Spleen (tissue), 11 donors: Measurements from ENCODE around the gene PDE4A. TPM values are rescaled to one million over a fixed set of nuclear protein-coding genes. Genes with fewer than 3 reads are reported as not detected.

Experiments used
- DNase-seq: peaks from one replicate; pipeline ENCODE4 v3.0.0-alpha.2; 2020
- H3K27ac ChIP-seq, 8 donors: fragments of 200-600 bp; sonication (generic) in 7 of 8; 1 replicate in 4 of 8; 2 replicates in 4 of 8; pipeline versions ENCODE4 v1.5.0 to v1.8.0; 2016 to 2021; ENCODE audit warnings: inconsistent platforms in 4 of 8, mild to moderate bottlenecking in 4 of 8, moderate library complexity in 1 of 8
- H3K27me3 ChIP-seq, 7 donors: fragments of 200-600 bp; sonication (generic) in 6 of 7; replicated peaks in 1 of 7; 1 replicate in 4 of 7; 2 replicates in 3 of 7; pipeline versions ENCODE4 v1.5.0 to v1.8.0; 2016 to 2021; ENCODE audit warnings: inconsistent platforms in 3 of 7, mild to moderate bottlenecking in 1 of 7
- H3K36me3 ChIP-seq, 6 donors: fragments of 200-600 bp; sonication (generic) in 5 of 6; 1 replicate in 4 of 6; 2 replicates in 2 of 6; pipeline versions ENCODE4 v1.5.0 to v1.8.0; 2016 to 2021; ENCODE audit warnings: inconsistent platforms in 2 of 6
- H3K4me1 ChIP-seq, 6 donors: fragments of 200-600 bp; sonication (generic) in 5 of 6; 1 replicate in 3 of 6; 2 replicates in 3 of 6; pipeline versions ENCODE4 v1.5.0 to v1.8.0; 2016 to 2021; ENCODE audit warnings: inconsistent platforms in 3 of 6
- H3K4me3 ChIP-seq, 8 donors: fragments of 200-600 bp; sonication (generic) in 7 of 8; 1 replicate in 4 of 8; 2 replicates in 4 of 8; pipeline versions ENCODE4 v1.5.0 to v1.8.0; 2016 to 2021; ENCODE audit warnings: inconsistent platforms in 4 of 8, mild to moderate bottlenecking in 4 of 8, moderate library complexity in 2 of 8
- H3K9me3 ChIP-seq, 8 donors: fragments of 200-600 bp; sonication (generic) in 7 of 8; 1 replicate in 4 of 8; 2 replicates in 4 of 8; pipeline versions ENCODE4 v1.5.0 to v1.8.0; 2016 to 2021; ENCODE audit warnings: inconsistent platforms in 4 of 8
- CTCF ChIP-seq, 11 experiments: fragments of 200-600 bp in 7 of 11; fragments of 450-650 bp in 4 of 11; sonication (generic) in 4 of 11; IDR thresholded peaks in 8 of 11; conservative IDR thresholded peaks in 3 of 11; 1 replicate in 7 of 11; 2 replicates in 4 of 11; pipeline versions ENCODE4 v1.4.0 to v1.8.0; 2016 to 2021; ENCODE audit warnings: antibody characterized with exemption in 11 of 11, inconsistent platforms in 4 of 11, mild to moderate bottlenecking in 1 of 11
- POLR2A ChIP-seq, 3 donors: fragments of 450-650 bp; IDR thresholded peaks; one replicate each; pipeline ENCODE4 v1.5.1; 2017; ENCODE audit warnings: antibody characterized with exemption in 3 of 3, mild to moderate bottlenecking in 1 of 3
- POLR2AphosphoS5 ChIP-seq, 3 donors: sonication (generic); formaldehyde crosslinking; IDR thresholded peaks; one replicate each; pipeline ENCODE4 v1.5.1; 2017; ENCODE audit warnings: antibody characterized with exemption in 3 of 3
- WGBS, 5 donors: extraction: QIAGEN DNeasy Blood & Tissue Kit in 3 of 5; methylation state at CpG; one replicate each; pipeline versions ENCODE4 v1.1.5 to v1.1.7; 2013 to 2018; 5-methylcytosine and 5-hydroxymethylcytosine counted together
- intact Hi-C: fragments of 100-400 bp; cut with DNase I; formaldehyde crosslinking; loops from one replicate; pipeline ENCODE4 v1.15.0; 2023; ENCODE audit warnings: low total_unique reads
- polyA plus RNA-seq, 3 donors: library from polyadenylated mRNA; stranded (reverse); fragments of 200-250 nt; gene quantifications; one replicate each; pipeline ENCODE4 v1.2.1, GENCODE V29; 2013
- total RNA-seq, 7 donors: library from RNA; depleted of rRNA in 3 of 7; stranded (reverse); fragments of >200 nt in 3 of 7; fragmentation: NEBNext Ultra II Directional in 4 of 7; extraction: Animal tissue kit (Norgen Biotek cat#: 25700) in 4 of 7; gene quantifications; one replicate each; pipeline versions ENCODE4 v1.1.0 to v1.2.1, GENCODE V29; 2016 to 2021
- donor health status: healthy with polysubstance abuse.
- donor health status: DM: no; HTN: no; CAD: no; lungs with moderate emphysema.
- donor health status: DM: no; HTN: no; CAD: no.
- donor health status: Bipolar disorder and iron deficiency.
- donor health status: healthy.
- donor health status: DM: no; HTN: no; CAD: no.
- donor health status: DM: yes; HTN: yes; CAD: no.

The PDE4A gene
- total and polyA plus RNA-seq, 10 donors: 2.1 to 17.3 (median 12.7) TPM

DNA sequence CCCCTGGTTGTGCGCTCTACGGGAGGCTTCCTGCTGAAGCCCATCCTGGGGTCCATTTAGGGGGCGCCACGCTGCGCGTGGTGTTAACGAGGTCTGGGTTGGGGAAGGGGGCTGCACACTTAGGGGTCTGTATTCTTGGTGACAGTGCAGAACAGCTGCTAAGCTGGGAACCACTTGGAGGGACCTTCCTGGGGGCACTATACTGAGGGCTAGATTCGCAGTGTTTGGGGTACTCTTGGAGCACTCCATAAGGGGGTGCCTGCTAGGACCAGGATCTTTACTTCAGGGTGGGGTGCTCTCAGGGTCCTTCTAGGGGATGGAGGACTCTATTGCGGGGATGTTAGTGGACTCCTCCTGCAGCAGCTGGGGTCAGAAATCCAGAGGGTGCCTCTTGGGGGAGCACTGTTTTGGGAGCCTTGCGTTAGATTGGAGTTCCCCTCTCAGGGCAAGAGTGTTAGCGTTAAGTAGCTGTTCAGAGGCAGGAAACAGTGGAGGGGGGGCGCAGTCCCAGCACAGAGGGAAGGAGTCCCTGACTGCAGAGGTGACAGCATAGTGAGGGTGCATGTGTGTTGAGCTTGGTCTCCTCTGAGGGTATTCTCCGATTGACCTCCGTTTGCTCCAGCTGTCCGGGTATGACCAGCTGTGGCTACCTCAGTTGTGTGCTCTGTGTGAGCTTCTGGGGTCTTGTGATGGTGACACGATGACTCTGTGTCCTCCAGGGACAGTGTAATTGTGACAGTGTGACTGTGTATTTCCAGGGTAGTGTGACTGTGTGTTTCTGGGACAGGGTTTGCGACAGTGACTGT lies 1.1 kb downstream of the PDE4A start:
- intact Hi-C loops: no loop called here
- peaks cover 9 to 100% (median 65%) of the 10 kb centered on the region in 7 donors for H3K27me3 ChIP-seq

GRCh38 chr19:10422046-10422461 lies 1.7 kb downstream of the PDE4A start:
- Histone ChIP-seq H3K4me3 (no peak overlapping the region), H3K27me3 (peaks cover 9 to 100% (median 59%) of the 10 kb centered on the region in 7 donors), H3K9me3 (no peaks in the 10 kb centered on the region), H3K27ac (no peak overlapping the region), H3K36me3 (no peaks in the 10 kb centered on the region), H3K4me1 (peaks cover 39 to 97% (median 76%) of the 10 kb centered on the region in 6 donors)
- TF ChIP-seq CTCF (IDR thresholded peaks at IDR 0.05 in 8 of 11, conservative IDR thresholded peaks at IDR 0.05 in 3 of 11) (no peak), POLR2A (IDR thresholded peaks at IDR 0.05) (no peak), POLR2AphosphoS5 (IDR thresholded peaks at IDR 0.05) (no peak)
- intact Hi-C loops: no loop called here
- DNase-seq: no peak
- 25 to 51% (median 49%) methylated on average over 4 of the region's 4 CpGs for WGBS, 5 donors

More for the DNA sequence above, 1.1 kb downstream of the PDE4A start:
- Histone ChIP-seq H3K9me3 (no peaks in the 10 kb centered on the region), H3K36me3 (no peaks in the 10 kb centered on the region), H3K4me3 (peak overlapping the region in 4 of 8 donors; percentile 4 to 64 (median 28)), H3K27ac (no peak overlapping the region), H3K4me1 (peaks cover 39 to 97% (median 81%) of the 10 kb centered on the region in 6 donors)
- TF ChIP-seq CTCF (IDR thresholded peaks at IDR 0.05 in 8 of 11, conservative IDR thresholded peaks at IDR 0.05 in 3 of 11) (peak in 2 of 11 experiments; percentile 22 to 28), POLR2A (IDR thresholded peaks at IDR 0.05) (no peak)
- WGBS, 5 donors: 20 to 24% (median 21%) methylated on average over 15 to 17 of the region's 17 CpGs
- DNase-seq: no peak

- no peaks in the 10 kb centered on the region for H3K9me3 ChIP-seq
- H3K27ac ChIP-seq: no peak overlapping the region
- no peak overlapping the region for H3K4me3 ChIP-seq
- 80 to 87% (median 85%) methylated on average over 3 of the region's 3 CpGs for WGBS, 5 donors
- H3K27me3 ChIP-seq: peaks cover 9 to 97% (median 51%) of the 10 kb centered on the region in 7 donors
- H3K4me1 ChIP-seq: peaks cover 46 to 97% (median 77%) of the 10 kb centered on the region in 6 donors
- no peak for DNase-seq
- no peaks in the 10 kb centered on the region for H3K36me3 ChIP-seq
- TF ChIP-seq POLR2A (IDR thresholded peaks at IDR 0.05): no peak
- intact Hi-C loops: no loop called here
Measured at GRCh38 chr19:10422846-10423245, 2.5 kb downstream of the PDE4A start.

GRCh38 chr19:10424011-10424637 lies 3.8 kb downstream of the PDE4A start:
- TF ChIP-seq CTCF (IDR thresholded peaks at IDR 0.05 in 8 of 11, conservative IDR thresholded peaks at IDR 0.05 in 3 of 11): peak; percentile 75 to 99 (median 95)
- peak; percentile 38 to 75 (median 59) for TF ChIP-seq POLR2AphosphoS5 (IDR thresholded peaks at IDR 0.05)
- no peak for TF ChIP-seq POLR2A (IDR thresholded peaks at IDR 0.05)
- WGBS, 5 donors: 1 to 2% (median 2%) methylated on average over 27 to 38 of the region's 38 CpGs
- H3K4me1 ChIP-seq: peaks cover 53 to 97% (median 79%) of the 10 kb centered on the region in 6 donors

More at GRCh38 chr19:10424011-10424637, 3.8 kb downstream of the PDE4A start:
- Histone ChIP-seq H3K27me3 (peaks cover 9 to 91% (median 38%) of the 10 kb centered on the region in 7 donors), H3K36me3 (no peaks in the 10 kb centered on the region), H3K9me3 (no peaks in the 10 kb centered on the region), H3K27ac (peak overlapping the region in 7 of 8 donors; percentile 0 to 86 (median 65)), H3K4me3 (peak overlapping the region; percentile 11 to 68 (median 30))
- intact Hi-C loops: no loop called here
- peak; percentile 94 for DNase-seq
